Stimulated activated CD4-positive, alpha-beta T cell treated with anti-CD3 and anti-CD28 coated beads, Interleukin-15, amount 100 ng/mL, for 1 hour (primary cell): ENCODE measurements around the gene TAAR5.
"Not testable (repeated sequence)": the region's sequence is repeated elsewhere in the genome, so short reads cannot be mapped to it uniquely, and the experiment has no call there.

ENCODE experiments used
- DNase-seq, 2 donors: peaks; one replicate each; pipeline ENCODE4 v3.0.0-alpha.2; 2020; ENCODE audit warnings: low read depth in 1 of 2, low spot score in 1 of 2

TAAR5 gene, protein sequence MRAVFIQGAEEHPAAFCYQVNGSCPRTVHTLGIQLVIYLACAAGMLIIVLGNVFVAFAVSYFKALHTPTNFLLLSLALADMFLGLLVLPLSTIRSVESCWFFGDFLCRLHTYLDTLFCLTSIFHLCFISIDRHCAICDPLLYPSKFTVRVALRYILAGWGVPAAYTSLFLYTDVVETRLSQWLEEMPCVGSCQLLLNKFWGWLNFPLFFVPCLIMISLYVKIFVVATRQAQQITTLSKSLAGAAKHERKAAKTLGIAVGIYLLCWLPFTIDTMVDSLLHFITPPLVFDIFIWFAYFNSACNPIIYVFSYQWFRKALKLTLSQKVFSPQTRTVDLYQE

DNA sequence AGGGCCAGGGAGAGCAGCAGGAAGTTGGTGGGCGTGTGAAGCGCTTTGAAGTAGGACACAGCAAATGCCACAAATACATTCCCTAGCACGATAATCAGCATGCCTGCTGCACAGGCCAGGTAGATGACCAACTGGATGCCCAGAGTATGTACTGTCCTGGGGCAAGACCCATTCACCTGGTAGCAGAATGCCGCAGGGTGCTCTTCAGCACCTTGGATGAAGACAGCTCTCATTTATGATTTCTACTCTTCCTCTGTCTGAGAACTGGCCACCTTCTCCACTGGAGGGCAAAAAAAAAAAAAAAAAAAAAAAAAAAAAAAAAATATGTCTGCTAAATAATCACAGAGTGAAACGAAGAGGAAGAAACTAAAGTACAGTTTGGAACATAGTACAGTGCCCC lies at the start of gene TAAR5:
Gene TAAR5, minus strand, starts transcription at position 288 of the 400 bp plus-strand sequence. Its CDS starts 55 bp downstream, at position 233.
- no peak for DNase-seq

DNA sequence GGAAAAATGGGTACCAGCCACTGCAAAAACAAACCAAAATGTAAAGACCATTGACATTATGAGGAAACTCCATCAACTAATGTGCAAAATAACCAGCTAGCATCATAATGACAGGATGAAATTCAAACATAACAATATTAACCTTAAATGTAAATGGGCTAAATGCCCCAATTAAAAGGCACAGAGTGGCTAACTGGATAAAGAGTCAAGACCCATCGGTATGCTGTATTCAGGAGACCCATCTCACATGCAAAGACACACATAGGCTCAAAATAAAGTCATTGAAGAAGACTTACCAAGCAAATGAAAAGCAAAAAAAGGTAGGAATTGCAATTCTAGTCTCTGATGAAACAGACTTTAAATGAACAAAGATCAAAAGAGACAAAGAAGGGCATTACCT lies 47.6 kb upstream of the TAAR5 start:
- DNase-seq = not testable (repeated sequence)

DNA sequence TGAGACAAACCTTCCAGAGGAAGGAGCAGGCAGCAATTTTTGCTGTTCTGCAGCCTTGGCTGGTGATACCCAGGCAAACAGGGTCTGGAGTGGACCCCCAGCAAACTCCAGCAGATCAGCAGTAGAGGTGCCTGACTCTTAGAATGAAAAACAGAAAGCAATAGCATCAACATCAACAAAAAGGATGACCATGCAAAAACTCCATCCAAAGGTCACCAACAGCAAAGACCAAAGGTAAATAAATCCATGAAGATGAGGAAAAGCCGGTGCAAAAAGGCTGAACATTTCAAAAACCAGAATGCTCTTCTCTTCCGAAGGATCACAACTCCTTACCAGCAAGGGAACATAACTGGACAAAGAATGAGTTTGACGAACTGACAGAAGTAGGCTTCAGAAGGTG lies 46.4 kb upstream of the TAAR5 start:
- DNase-seq = not testable (repeated sequence)

DNA sequence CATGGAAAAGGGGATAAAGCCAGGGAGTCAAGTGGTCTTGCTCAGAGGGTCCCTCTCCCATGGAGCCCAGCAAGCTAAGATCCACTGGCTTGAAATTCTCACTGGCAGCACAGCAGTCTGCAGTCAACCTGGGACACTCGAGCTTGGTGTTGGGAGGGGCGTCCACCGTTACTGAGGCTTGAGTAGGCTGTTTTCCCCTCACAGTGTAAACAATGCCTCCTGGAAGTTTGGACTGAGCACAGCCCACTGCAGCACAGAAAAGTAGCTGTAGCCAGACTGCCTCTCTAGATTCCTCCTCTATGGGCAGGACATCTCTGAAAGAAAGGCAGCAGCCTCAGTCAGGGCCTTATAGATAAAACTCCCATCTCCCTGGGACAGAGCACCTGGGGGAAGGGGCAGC lies 45.7 kb upstream of the TAAR5 start:
- DNase-seq = not testable (repeated sequence)

DNA sequence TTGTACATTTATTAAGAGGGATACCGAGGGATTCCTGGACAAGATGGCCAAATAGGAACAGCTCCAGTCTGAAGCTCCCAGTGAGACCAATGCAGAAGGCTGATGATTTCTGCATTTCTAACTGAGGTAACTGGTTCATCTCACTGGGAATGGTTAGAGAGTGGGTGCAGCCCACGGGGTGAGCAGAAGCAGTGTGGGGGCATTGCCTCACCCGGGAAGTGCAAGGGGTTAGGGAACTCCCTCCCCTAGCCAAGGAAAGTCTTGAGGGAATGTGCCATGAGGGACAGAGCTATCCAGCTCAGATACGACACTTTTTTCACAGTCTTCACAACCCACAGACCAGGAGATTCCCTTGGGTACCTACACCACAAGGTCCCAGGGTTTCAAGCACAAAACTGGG lies 45.3 kb upstream of the TAAR5 start:
- DNase-seq = no peak

DNA sequence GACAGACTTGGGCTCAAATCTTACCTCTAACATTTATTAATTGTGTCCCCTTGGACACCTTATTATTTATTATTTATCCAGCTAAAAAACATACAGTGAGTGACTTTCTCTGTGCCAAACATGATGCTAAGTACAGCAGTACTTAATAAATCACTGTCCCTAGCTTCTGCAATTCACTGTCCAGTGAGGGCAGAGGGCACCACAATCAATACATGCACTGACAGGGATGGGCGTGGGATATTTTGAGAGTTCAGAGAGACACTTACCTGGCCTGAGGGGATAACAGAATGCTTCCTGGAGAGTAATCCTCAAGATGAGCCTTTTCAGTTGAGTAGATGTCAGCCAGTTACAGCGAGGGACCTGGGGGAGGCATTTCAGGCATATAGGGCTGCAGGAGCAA lies 43.8 kb upstream of the TAAR5 start:
- no peak for DNase-seq

DNA sequence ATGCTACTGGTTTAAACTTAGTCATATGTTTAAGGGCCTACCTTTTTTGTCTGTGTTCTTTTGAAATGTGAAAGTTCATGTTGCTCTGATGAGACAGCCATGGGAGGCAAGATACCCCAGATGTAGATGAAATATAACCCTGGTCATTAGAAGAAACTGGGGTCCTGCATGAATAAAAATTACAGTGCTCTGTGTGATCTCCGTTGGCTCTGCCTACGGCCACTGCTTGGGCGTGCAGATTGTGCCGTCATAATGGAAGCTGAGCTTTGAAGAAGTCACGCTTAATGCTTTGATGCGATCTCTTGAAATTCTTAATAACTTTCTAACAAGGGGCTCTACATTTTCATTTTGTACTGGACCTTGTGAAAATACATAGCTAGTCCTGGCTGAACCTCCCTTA lies 34.6 kb upstream of the TAAR5 start, which contains the start of gene TAAR2:
Gene TAAR2, minus strand, starts transcription at position 101 of the 400 bp plus-strand sequence. Its CDS starts 0 bp downstream, at position 101.
- no peak for DNase-seq

DNA sequence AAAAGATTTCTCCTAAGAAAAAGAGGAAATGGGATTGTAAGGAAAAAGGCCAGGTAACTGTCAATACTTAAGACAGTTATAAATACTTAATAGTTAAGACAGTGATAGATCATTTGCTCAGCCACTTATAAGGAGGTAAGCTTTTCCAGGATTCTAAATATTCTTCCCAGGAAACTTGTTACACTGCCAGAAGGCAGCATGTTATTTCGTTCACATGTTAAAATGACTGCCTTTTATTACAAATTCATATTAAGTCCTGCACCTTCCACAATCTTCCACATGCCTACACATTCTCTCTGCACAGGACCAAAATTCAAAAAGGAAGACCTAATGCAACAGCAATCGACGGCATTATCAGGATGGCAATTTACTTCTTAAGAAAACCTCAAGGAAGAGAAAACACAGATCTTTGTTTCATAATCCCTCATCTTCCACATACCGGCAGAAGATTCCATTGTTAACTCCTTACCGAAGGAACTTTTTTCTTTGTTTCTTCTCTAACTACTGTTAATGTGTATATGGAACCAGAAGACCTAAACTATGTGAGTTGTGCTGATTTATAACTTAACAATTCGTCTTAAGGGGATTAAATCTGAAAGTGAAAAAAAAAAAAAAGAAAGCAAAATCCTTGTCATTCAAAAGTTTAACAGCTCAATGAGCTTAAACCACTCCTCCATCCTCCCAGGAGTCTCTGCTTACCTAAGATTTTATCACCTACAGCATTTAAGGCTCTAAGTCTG lies 33.7 kb upstream of the TAAR5 start:
- DNase-seq = no peak

DNA sequence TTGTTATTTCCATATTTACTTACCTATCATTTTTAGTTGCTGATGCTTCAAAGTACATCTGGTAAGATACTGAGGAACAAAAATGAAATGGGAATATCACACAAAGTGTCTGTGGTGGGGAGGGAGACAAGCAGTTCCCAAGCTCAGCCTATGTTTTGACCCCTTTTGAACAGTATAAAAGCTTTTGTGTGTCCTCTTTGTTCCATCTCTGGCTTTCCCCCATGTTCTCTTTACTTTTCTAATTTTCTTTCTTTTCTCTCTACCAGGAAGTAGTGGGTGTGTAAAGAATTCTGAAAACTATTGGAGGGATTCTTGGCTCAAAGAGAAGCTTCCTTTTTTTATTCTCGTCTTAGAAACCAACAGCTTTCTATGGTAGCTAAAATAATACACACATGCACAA lies 27.1 kb upstream of the TAAR5 start:
- no peak for DNase-seq

DNA sequence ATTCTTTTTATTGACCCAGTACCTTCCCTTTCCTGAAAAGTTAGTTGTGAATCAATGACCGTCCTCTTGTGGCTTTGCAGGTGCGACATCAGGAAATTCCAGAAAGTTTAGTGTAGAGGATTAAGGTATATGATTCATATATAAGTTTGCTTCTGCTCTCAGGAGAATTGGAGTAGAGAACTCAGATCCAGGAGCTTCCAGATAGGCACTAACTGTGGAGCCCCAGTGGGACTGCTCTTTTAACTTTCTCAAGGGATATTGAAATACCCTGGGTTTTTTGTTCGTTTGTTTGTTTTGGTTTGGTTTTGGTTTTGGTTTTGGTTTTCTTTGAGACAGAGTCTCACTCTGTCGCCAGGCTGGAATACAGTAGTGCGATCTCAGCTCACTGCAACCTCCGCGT lies 25.0 kb upstream of the TAAR5 start:
- DNase-seq = no peak

DNA sequence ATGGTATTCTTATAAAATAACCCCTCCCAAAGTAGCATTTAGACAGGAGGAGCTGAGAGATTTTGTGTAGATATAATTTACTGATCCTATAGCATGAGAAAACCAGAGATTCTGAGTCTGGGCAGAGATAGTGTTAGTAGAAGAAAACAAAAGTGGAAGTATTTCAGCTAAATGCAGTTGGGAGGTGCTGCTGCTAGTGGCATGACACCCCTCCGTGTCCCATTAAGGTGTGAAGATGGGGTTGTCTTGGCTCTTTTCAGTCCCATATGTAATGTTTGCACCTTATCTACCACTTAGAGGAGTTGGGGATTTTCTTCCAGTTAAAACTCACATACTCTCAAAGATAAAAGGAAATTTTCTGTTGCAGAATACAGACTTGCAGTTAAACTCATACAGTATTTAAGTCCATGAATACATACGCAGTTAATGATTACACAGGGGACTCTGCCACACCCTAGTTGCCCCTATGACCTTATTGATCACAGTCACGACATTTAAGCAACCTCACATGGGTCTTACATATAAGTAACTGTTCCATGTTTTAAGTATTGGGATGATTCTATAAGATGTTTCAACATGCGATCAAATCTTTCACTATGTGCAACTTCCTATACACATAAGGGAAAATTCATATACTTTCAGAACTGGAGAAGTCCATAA lies 23.0 kb upstream of the TAAR5 start:
- DNase-seq = no peak

DNA sequence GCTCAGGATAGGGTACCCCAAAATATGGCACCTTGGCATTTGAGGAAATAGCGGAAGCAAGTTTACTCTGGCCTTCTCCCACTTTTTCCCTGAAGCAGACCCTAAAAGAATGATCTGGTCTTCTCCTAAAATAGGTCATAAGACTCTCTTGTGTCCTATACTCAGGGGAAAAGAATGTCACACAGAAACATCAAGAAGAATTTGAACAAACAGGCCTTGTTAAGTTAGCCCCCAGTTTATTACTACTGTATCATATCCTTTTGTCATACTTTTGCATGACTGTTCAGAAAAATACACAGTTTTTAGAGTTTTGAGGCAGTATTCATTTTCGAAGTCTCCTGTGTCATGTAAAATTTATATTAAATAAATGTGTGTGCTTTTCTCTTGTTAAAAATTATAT lies 22.1 kb upstream of the TAAR5 start:
- DNase-seq = no peak

DNA sequence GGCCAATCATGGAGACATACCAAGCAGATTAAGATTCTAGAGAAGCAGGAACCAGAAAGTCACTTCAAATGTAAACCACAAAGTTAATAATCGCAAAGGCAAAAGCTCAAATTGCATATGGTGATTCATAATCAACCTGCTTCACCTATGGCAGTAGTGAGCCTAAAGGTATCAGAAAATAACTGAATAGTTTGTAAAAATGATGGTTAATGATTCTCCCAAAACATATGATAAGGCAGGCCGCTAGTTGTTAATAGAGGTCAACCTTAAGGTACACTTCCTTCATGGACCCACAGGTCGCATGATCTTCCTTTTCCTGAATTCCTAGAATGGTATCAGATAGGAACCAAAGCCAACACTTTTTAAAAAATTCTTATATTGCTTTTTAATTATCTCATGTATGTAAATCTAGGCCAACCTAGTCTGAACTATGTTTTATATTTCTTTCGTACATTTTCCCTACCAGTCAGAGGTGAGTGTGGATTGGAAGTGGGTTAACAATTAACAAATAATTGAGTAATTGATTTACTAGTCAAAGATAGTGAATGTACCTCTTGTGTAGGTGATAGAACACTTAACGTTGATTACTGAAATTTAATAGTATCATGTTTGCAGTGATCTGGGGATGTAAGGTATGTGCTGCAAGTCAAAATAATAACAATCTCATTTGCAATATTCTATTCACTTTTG lies 18.1 kb upstream of the TAAR5 start:
- no peak for DNase-seq

DNA sequence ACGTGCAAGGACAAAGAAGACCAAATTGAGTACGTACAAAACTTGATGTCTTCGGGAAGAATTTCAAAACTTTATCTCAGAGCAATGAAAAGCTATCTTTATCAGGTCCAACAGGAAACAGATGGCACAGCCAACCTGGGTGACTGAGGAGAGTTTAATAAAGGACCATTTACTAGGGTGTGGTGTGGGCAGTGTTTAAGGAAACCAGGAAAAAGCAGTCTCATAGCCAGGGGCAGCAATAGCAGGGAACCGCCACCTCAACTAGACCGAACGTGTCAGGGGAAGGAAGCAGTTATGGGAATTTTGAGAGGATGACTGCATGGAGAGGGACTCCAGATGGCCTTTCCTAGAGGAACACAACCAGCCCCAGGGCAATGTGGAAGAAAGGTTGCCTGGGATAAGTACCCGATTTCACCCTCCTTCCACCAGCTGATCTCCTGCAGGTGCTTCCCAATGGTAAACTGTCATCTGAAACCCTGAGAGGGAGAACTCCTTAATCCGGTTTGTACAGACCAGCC lies 15.2 kb upstream of the TAAR5 start:
- no peak for DNase-seq

DNA sequence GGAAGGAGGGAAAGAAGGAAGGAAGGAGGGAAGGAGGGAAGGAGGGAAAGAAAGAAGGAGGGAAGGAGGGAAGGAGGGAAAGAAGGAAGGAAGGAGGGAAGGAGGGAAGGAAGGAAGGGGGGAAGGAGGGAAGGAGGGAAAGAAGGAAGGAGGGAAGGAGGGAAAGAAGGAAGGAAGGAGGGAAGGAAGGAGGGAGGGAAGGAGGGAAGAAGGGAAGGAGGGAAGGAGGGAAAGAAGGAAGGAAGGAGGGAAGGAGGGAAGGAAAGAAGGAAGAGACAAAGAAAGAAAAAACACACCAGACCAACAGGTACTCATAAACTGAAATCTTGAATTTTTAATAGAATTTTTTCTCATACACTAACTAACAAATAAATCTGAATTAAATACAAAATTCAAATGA lies 11.4 kb upstream of the TAAR5 start:
- DNase-seq = not testable (repeated sequence)

DNA sequence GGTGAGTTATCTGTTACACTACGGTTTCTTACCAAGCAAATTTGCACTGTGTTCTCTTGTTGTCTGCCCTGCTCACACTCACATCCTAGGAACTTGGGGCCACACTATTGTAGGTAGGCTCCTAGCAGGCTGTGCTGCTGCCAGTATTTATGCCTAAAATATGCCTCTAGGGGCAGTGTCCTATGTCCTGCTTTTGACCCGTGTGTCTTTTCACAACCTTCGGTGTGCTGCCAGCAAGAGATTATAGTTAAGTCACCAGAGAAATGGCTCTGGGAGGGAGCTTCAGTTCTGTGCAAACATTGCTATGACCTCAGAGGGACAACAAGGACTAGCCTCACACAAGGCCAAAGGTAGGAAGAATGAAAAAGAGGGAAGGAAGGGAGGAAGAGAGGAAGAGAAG lies 8.9 kb upstream of the TAAR5 start:
- no peak for DNase-seq

DNA sequence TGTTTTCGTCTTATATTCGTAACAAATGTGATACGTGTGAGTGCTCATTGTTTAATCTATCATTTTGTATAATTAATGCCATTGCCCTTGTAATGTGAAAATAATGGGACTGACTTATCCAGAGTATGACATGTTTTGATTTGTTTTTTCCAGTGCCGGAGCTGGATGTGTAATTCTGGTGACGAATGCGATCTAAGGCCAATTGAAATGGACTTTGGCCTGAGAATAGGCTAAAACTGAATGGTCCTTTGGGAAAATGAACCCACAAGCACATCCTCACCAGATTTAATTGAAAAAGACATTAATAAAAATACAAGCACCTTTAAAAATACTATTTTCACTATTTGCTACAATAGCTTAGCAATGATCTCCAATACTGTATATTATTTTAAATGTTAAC lies 6.7 kb upstream of the TAAR5 start:
- DNase-seq = no peak

DNA sequence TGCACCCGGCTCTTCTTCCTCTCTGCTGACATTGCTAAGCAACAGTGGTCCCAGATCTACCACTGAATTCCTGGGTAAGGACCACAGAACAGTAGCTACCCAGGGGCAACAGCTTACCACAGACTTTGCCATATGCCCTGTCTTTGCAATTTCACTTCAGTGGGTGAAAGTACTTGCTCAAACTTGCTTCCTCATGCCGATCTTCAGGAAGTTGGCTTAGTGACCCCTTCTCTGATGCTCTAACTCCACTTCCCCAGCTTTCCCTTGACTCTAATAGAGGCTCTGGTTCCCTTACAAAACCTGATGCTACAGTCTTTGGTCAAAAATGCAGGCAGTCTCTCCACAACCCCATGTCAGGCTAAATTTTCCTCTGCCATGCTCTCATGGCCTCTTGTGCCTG lies 3.3 kb upstream of the TAAR5 start:
- DNase-seq = no peak

DNA sequence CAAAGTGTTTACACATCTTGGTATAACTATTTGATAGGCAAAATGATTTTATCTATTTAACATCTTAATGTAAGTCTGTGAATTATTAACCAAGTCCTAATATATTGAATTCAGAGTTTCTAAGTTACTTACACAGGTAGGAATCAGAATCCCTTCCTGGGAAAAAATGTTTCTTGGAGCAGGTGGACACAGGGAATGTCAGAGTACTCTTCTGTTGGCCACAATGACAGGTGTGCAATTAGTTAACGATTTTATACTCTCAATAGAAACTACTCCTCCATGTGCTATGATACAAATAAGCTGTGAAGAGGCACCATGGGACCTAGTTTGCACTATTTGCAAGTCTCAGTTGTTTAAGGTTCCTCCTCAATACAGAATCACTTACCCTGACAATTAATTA lies 821 bp upstream of the TAAR5 start:
- DNase-seq = no peak

DNA sequence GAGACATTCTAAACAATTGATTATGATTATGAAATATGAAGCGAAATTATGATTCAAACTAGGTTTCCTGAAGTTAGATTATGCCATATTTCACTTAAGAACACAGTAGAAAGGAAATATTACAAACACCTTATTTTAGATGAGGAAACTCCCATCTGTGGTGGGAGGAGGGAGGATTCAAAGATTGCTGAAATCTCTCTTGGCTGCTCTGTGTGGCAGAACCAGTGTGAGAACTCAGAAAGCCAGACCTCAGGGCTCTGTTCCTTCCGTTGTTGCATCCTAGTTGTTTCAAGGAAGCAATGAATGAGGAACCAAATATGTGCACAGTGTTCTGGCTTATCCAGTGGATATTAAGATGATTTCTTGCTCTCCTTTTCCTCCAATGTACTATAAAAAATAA lies 2.1 kb downstream of the TAAR5 start:
- no peak for DNase-seq

DNA sequence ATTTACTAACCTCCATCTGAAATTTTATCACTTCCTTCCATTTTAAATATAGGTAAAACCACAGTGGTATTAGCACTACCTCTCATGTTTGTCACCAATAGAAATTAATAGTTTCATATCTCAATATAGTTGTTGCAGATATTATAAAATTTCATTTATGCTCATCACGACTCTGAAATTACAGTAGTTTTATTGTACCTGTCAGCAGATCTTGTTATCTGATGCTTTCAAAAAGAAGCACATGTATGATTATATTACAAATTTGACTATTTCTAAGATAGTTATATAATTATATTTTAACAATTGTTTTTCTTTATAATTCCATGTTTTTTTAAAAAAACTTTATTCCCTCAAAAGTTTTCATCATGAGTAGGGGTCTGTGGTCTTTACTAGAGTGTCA lies 4.8 kb downstream of the TAAR5 start:
- DNase-seq = no peak
